ENCODE results near the gene NT5DC4.

Gene NT5DC4

DNA sequence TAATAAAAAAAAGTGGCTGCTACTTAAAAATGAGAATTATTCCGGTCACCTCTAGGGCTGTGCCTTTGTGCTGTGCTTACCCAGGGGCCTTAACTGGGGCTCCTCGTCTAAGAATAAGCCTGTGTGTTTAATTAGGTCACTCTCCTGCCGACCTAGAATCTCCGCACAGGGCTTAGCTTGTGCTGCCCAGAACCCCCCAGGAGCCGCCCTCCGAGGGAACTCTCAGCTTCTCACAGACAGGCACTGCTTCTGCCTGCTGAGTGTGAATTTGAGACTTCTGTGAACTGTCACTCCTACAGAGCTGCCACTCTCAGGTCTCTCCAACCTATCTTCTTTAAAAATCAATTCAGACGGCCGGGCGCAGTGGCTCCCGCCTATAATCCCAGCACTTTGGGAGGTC lies 11.9 kb upstream of the NT5DC4 start:
- H3K9me2 ChIP-seq (replicated peaks; ENCODE audit: insufficient read depth, low read length), result no peaks in the 10 kb centered on the region
- H2AFZ ChIP-seq (ENCODE audit: low read length), result no peak overlapping the region
- H3K27me3 ChIP-seq (replicated peaks; ENCODE audit: insufficient read depth, low read length), result no peaks in the 10 kb centered on the region
- H3K4me3 ChIP-seq (ENCODE audit: low read length), result no peak overlapping the region
- H3K4me1 ChIP-seq (ENCODE audit: low read length), result no peaks in the 10 kb centered on the region
- TF ChIP-seq EZH2 (optimal IDR thresholded peaks at IDR 0.05; ENCODE audit: low read depth, low read length) (no peak), EZH2phosphoT487 (IDR thresholded peaks at IDR 0.05; ENCODE audit: low read length) (no peak)
- TF ChIP-seq, protein P1, sequence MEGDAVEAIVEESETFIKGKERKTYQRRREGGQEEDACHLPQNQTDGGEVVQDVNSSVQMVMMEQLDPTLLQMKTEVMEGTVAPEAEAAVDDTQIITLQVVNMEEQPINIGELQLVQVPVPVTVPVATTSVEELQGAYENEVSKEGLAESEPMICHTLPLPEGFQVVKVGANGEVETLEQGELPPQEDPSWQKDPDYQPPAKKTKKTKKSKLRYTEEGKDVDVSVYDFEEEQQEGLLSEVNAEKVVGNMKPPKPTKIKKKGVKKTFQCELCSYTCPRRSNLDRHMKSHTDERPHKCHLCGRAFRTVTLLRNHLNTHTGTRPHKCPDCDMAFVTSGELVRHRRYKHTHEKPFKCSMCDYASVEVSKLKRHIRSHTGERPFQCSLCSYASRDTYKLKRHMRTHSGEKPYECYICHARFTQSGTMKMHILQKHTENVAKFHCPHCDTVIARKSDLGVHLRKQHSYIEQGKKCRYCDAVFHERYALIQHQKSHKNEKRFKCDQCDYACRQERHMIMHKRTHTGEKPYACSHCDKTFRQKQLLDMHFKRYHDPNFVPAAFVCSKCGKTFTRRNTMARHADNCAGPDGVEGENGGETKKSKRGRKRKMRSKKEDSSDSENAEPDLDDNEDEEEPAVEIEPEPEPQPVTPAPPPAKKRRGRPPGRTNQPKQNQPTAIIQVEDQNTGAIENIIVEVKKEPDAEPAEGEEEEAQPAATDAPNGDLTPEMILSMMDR (IDR thresholded peaks at IDR 0.05; ENCODE audit: low read length), result no peak
- no peaks in the 10 kb centered on the region for H3K9me3 ChIP-seq (replicated peaks; ENCODE audit: insufficient read depth, low read length)
- DNase-seq, result no peak
- H3K79me2 ChIP-seq (ENCODE audit: low read length), result no peaks in the 10 kb centered on the region
- H3K27ac ChIP-seq (ENCODE audit: low read length), result no peak overlapping the region
- H3K9ac ChIP-seq (ENCODE audit: low read length), result no peak overlapping the region
- H3K4me2 ChIP-seq (ENCODE audit: low read depth, low read length), result no peak overlapping the region
- no peaks in the 10 kb centered on the region for H4K20me1 ChIP-seq (ENCODE audit: insufficient read depth, low read length)
- H3K36me3 ChIP-seq (replicated peaks; ENCODE audit: insufficient read depth, low read length), result no peaks in the 10 kb centered on the region
- no peaks in the 10 kb centered on the region for H3F3A ChIP-seq (ENCODE audit: insufficient read depth, low read length)

DNA sequence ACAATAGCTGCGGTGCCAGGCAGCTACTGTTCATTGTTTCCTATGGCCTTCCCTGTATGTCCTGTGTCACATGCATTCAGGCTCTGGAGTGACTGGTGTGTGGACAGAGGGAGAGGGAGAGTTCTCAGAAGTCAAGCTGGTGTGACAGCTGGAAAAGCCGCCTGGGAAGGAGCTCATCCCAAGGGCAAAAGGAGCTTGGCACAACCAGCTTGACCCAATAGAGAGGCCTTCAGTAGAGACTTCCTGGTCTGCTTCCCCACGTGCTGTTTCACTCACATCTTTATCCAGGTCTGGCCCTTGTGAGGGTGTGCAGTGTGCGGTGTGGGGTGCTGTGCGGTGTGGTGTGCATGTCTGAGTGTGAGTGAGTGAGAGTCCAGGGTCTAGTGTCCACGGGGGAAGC lies 11.1 kb upstream of the NT5DC4 start:
- DNase-seq, result no peak
- no peaks in the 10 kb centered on the region for H3K36me3 ChIP-seq (replicated peaks; ENCODE audit: insufficient read depth, low read length)
- H3K79me2 ChIP-seq (ENCODE audit: low read length), result no peaks in the 10 kb centered on the region
- H3K4me1 ChIP-seq (ENCODE audit: low read length), result no peaks in the 10 kb centered on the region
- no peak overlapping the region for H2AFZ ChIP-seq (ENCODE audit: low read length)
- no peaks in the 10 kb centered on the region for H3K9me2 ChIP-seq (replicated peaks; ENCODE audit: insufficient read depth, low read length)
- no peaks in the 10 kb centered on the region for H3K27me3 ChIP-seq (replicated peaks; ENCODE audit: insufficient read depth, low read length)
- no peak overlapping the region for H3K27ac ChIP-seq (ENCODE audit: low read length)
- H3F3A ChIP-seq (ENCODE audit: insufficient read depth, low read length), result no peaks in the 10 kb centered on the region
- TF ChIP-seq EZH2 (optimal IDR thresholded peaks at IDR 0.05; ENCODE audit: low read depth, low read length), result no peak
- TF ChIP-seq, protein P1 (IDR thresholded peaks at IDR 0.05; ENCODE audit: low read length), result no peak
- TF ChIP-seq EZH2phosphoT487 (IDR thresholded peaks at IDR 0.05; ENCODE audit: low read length), result no peak
- H3K4me2 ChIP-seq (ENCODE audit: low read depth, low read length), result no peak overlapping the region
- no peak overlapping the region for H3K4me3 ChIP-seq (ENCODE audit: low read length)
- H3K9me3 ChIP-seq (replicated peaks; ENCODE audit: insufficient read depth, low read length), result no peaks in the 10 kb centered on the region
- H4K20me1 ChIP-seq (ENCODE audit: insufficient read depth, low read length), result no peaks in the 10 kb centered on the region
- H3K9ac ChIP-seq (ENCODE audit: low read length), result no peak overlapping the region

DNA sequence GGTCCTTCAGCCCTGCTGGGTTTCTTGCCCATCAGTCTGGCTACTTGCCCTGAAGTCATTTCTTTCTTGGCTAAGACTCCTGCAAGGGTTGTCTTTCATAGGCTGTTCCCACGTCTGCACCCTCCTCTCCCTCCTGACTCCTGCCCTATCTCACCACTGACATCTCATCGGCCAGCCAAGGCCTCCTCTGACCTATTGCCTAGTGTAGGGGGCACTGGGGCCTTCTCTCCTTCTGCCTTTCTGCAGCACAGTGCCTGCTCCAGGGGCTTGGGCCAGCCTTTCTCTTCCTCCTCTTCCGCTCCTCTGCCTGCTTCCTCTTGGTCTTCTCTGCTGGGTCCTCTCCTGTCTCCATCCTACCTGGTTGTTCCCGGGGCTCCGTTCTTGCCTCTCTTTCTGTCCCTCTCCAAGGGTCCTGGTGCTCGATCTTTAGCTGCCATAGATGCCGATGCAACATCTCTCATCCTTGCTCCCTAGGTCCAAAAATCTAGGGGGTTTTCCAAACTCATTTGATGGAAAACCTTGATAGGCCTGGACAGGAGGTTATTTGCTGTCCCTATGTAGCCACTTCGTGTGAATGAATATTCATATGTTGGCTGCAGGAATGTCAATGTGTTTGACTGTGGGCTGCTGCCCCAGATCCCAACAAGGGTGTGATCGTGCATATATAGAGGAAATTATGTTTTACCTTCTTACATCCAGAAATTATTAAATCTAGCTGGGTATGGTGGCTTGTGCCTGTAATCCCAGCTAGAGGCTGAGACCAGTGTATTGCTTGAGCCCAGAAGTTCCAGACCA lies 9.7 kb upstream of the NT5DC4 start:
- Histone ChIP-seq H3K9ac (ENCODE audit: low read length) (no peak overlapping the region), H3K4me1 (ENCODE audit: low read length) (no peaks in the 10 kb centered on the region), H3K4me2 (ENCODE audit: low read depth, low read length) (no peak overlapping the region), H3K9me3 (replicated peaks; ENCODE audit: insufficient read depth, low read length) (no peaks in the 10 kb centered on the region), H2AFZ (ENCODE audit: low read length) (no peak overlapping the region), H3K4me3 (ENCODE audit: low read length) (no peak overlapping the region), H3K36me3 (replicated peaks; ENCODE audit: insufficient read depth, low read length) (no peaks in the 10 kb centered on the region), H3K79me2 (ENCODE audit: low read length) (no peaks in the 10 kb centered on the region), H3F3A (ENCODE audit: insufficient read depth, low read length) (no peaks in the 10 kb centered on the region), H4K20me1 (ENCODE audit: insufficient read depth, low read length) (no peaks in the 10 kb centered on the region), H3K9me2 (replicated peaks; ENCODE audit: insufficient read depth, low read length) (no peaks in the 10 kb centered on the region), H3K27ac (ENCODE audit: low read length) (no peak overlapping the region), H3K27me3 (replicated peaks; ENCODE audit: insufficient read depth, low read length) (no peaks in the 10 kb centered on the region)
- no peak for DNase-seq
- TF ChIP-seq EZH2 (optimal IDR thresholded peaks at IDR 0.05; ENCODE audit: low read depth, low read length) (no peak), EZH2phosphoT487 (IDR thresholded peaks at IDR 0.05; ENCODE audit: low read length) (no peak)
- TF ChIP-seq, protein P1 (IDR thresholded peaks at IDR 0.05; ENCODE audit: low read length), result no peak

Measured in MM.1S (cell line).